Stomach (tissue), 4 donors: ENCODE data around the gene ABCA1.

Experiments
- EP300 ChIP-seq: sonication (generic); formaldehyde crosslinking; IDR thresholded peaks from one replicate; pipeline ENCODE4 v1.6.1; 2017; ENCODE audit warnings: antibody characterized with exemption
- POLR2A ChIP-seq, 4 donors: fragments of 450-650 bp; IDR thresholded peaks; one replicate each; pipeline ENCODE4 v1.6.1; 2016; ENCODE audit warnings: antibody characterized with exemption in 4 of 4, control low read depth in 2 of 4, mild to moderate bottlenecking in 1 of 4, moderate library complexity in 1 of 4
- POLR2AphosphoS5 ChIP-seq, 3 donors: sonication (generic); formaldehyde crosslinking; IDR thresholded peaks; one replicate each; pipeline ENCODE4 v1.6.1; 2016; ENCODE audit warnings: antibody characterized with exemption in 3 of 3
- TF ChIP-seq, protein P1 (sequence below), 7 experiments: fragments of 450-650 bp in 4 of 7; fragments of 200-600 bp in 3 of 7; sonication (generic) in 3 of 7; IDR thresholded peaks; one replicate each; pipeline ENCODE4 v1.5.1; 2016 to 2019; ENCODE audit warnings: antibody characterized with exemption in 7 of 7, control low read depth in 2 of 7, mild to moderate bottlenecking in 1 of 7

DNA sequence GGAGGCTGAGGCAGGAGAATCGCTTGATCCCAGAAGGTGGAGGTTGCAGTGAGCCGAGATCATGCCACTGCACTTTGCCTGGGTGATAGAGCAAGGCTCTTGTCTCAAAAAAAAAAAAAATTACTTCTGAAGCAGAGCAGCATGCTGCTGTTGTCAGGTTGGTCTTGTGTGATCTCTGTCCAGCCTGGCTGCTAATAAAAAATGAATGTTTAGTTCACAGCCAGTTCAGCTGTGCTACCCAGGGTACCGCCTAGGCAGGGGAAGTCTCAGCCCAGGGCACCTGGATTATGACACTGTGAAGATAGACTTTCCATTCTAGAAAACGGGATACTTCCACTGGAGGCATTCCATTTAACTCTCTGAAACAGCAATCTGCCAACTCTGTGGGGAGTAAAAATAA lies 23.5 kb upstream of the ABCA1 start:
- TF ChIP-seq, protein P1, sequence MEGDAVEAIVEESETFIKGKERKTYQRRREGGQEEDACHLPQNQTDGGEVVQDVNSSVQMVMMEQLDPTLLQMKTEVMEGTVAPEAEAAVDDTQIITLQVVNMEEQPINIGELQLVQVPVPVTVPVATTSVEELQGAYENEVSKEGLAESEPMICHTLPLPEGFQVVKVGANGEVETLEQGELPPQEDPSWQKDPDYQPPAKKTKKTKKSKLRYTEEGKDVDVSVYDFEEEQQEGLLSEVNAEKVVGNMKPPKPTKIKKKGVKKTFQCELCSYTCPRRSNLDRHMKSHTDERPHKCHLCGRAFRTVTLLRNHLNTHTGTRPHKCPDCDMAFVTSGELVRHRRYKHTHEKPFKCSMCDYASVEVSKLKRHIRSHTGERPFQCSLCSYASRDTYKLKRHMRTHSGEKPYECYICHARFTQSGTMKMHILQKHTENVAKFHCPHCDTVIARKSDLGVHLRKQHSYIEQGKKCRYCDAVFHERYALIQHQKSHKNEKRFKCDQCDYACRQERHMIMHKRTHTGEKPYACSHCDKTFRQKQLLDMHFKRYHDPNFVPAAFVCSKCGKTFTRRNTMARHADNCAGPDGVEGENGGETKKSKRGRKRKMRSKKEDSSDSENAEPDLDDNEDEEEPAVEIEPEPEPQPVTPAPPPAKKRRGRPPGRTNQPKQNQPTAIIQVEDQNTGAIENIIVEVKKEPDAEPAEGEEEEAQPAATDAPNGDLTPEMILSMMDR (IDR thresholded peaks at IDR 0.05), result no peak
- TF ChIP-seq POLR2A (IDR thresholded peaks at IDR 0.05), result no peak
- no peak for TF ChIP-seq POLR2AphosphoS5 (IDR thresholded peaks at IDR 0.05)
- TF ChIP-seq EP300, result no peak
